ENCODE results near the gene HS3ST3B1. TPM values are rescaled to one million over a fixed set of nuclear protein-coding genes. Genes with fewer than 3 reads are reported as not detected.

Gene HS3ST3B1
- 1 to 10 TPM; 2.5 to 5.5 (median 3.3) TPM for total RNA-seq

- peak within 1 kb of the TSS; percentile 60 to 66 (median 63) for H3K4me3 ChIP-seq
- TF ChIP-seq POLR2AphosphoS5 (IDR thresholded peaks at IDR 0.05) = peak in 1 of 2 donors; percentile 84
- TF ChIP-seq EP300 (IDR thresholded peaks at IDR 0.05) = no peak
- TF ChIP-seq CTCF (IDR thresholded peaks at IDR 0.05) = peak in 1 of 3 experiments; percentile 21
- peak; percentile 27 for TF ChIP-seq POLR2A (IDR thresholded peaks at IDR 0.05; ENCODE audit: low read depth)
- peaks cover 56 to 82% (median 74%) of the 10 kb centered on the region in 4 donors for H3K4me1 ChIP-seq
- peaks cover 0 to 100% (median 73%) of the 10 kb centered on the region in 4 donors for H3K27me3 ChIP-seq
- no peaks in the 10 kb centered on the region for H3K9me3 ChIP-seq
- intact Hi-C loops (cut with DNase I) = loop anchor here (5.0 to 10.0 kb wide), 2 partner anchors 223 to 634 kb away; no protein-coding TSS in a partner anchor
- 3% methylated on average over 14 of the region's 49 CpGs for WGBS
- DNase-seq (ENCODE audit: extremely low spot score) = peak; percentile 100
- peak within 1 kb of the TSS; percentile 65 to 82 (median 68) for H3K27ac ChIP-seq (replicated peaks in 1 of 4)
- H3K36me3 ChIP-seq = no peaks in the 10 kb centered on the region
Observed at GRCh38 chr17:14300575-14301278, at the start of gene HS3ST3B1. Gene HS3ST3B1, plus strand, starts transcription at chr17:14301081. Its CDS starts 438 bp downstream, at chr17:14301519.

GRCh38 chr17:14261406-14261805, 39.5 kb upstream of the HS3ST3B1 start:
- H3K27me3 ChIP-seq = no peaks in the 10 kb centered on the region
- H3K9me3 ChIP-seq = peaks cover 0 to 8% (median 0%) of the 10 kb centered on the region in 4 donors
- 81% methylated on average over 5 of the region's 5 CpGs for WGBS
- no peak for TF ChIP-seq POLR2AphosphoS5 (IDR thresholded peaks at IDR 0.05)
- TF ChIP-seq CTCF (IDR thresholded peaks at IDR 0.05) = no peak
- no peak for TF ChIP-seq EP300 (IDR thresholded peaks at IDR 0.05)
- TF ChIP-seq POLR2A (IDR thresholded peaks at IDR 0.05; ENCODE audit: low read depth) = no peak
- H3K27ac ChIP-seq (replicated peaks in 1 of 4) = no peak overlapping the region
- no peak overlapping the region for H3K4me3 ChIP-seq
- DNase-seq (ENCODE audit: extremely low spot score) = peak; percentile 60
- H3K4me1 ChIP-seq = no peaks in the 10 kb centered on the region
- no peaks in the 10 kb centered on the region for H3K36me3 ChIP-seq
- intact Hi-C loops (cut with DNase I) = no loop called here

- intact Hi-C loops (cut with DNase I) = no loop called here
- no peak overlapping the region for H3K27ac ChIP-seq (replicated peaks in 1 of 4)
- peaks cover 0 to 3% (median 0%) of the 10 kb centered on the region in 4 donors for H3K27me3 ChIP-seq
- H3K36me3 ChIP-seq = no peaks in the 10 kb centered on the region
- TF ChIP-seq POLR2AphosphoS5 (IDR thresholded peaks at IDR 0.05) = no peak
- no peak for TF ChIP-seq POLR2A (IDR thresholded peaks at IDR 0.05; ENCODE audit: low read depth)
- no peak for TF ChIP-seq CTCF (IDR thresholded peaks at IDR 0.05)
- TF ChIP-seq EP300 (IDR thresholded peaks at IDR 0.05) = no peak
- no peak for DNase-seq (ENCODE audit: extremely low spot score)
- WGBS = 100% methylated on average over 1 of the region's 2 CpGs
- H3K4me3 ChIP-seq = no peak overlapping the region
- H3K9me3 ChIP-seq = no peaks in the 10 kb centered on the region
- no peaks in the 10 kb centered on the region for H3K4me1 ChIP-seq
Observed at GRCh38 chr17:14268264-14268663, 32.6 kb upstream of the HS3ST3B1 start.

GRCh38 chr17:14269473-14269872, 31.4 kb upstream of the HS3ST3B1 start:
- TF ChIP-seq POLR2A (IDR thresholded peaks at IDR 0.05; ENCODE audit: low read depth) (no peak), EP300 (IDR thresholded peaks at IDR 0.05) (no peak), POLR2AphosphoS5 (IDR thresholded peaks at IDR 0.05) (no peak), CTCF (IDR thresholded peaks at IDR 0.05) (no peak)
- Histone ChIP-seq H3K36me3 (no peaks in the 10 kb centered on the region), H3K27ac (replicated peaks in 1 of 4) (no peak overlapping the region), H3K4me1 (no peaks in the 10 kb centered on the region), H3K4me3 (no peak overlapping the region), H3K27me3 (peaks cover 0 to 3% (median 0%) of the 10 kb centered on the region in 4 donors), H3K9me3 (no peaks in the 10 kb centered on the region)
- WGBS = 51% methylated on average over 5 of the region's 5 CpGs
- DNase-seq (ENCODE audit: extremely low spot score) = no peak
- intact Hi-C loops (cut with DNase I) = no loop called here

All from esophagus muscularis mucosa (tissue), 4 donors.